SK-MEL-5 (cell line): Measurements from ENCODE around the gene FAM43B. TPM values are rescaled to one million over a fixed set of nuclear protein-coding genes. Genes with fewer than 3 reads are reported as not detected.

Experiments
- DNase-seq: peaks from one replicate; pipeline ENCODE4 v3.0.0-alpha.2; 2016; ENCODE audit warnings: low read depth, low spot score
- in situ Hi-C: cut with HindIII; loops from 2 replicates; pipeline ENCODE4 v1.10.0; 2016; ENCODE audit warnings: low sequenced_read_pairs, high pct_unique_total_duplicates, low pct_unique_long_range_greater_than_20kb
- total RNA-seq: library from RNA; depleted of rRNA; stranded (reverse); fragments of >200 nt; shearing (Covaris generic); gene quantifications from 2 replicates; pipeline ENCODE4 v1.2.3, GENCODE V29; 2014

The FAM43B gene
- total RNA-seq, 1 experiment from 2014 or later = not detected

DNA sequence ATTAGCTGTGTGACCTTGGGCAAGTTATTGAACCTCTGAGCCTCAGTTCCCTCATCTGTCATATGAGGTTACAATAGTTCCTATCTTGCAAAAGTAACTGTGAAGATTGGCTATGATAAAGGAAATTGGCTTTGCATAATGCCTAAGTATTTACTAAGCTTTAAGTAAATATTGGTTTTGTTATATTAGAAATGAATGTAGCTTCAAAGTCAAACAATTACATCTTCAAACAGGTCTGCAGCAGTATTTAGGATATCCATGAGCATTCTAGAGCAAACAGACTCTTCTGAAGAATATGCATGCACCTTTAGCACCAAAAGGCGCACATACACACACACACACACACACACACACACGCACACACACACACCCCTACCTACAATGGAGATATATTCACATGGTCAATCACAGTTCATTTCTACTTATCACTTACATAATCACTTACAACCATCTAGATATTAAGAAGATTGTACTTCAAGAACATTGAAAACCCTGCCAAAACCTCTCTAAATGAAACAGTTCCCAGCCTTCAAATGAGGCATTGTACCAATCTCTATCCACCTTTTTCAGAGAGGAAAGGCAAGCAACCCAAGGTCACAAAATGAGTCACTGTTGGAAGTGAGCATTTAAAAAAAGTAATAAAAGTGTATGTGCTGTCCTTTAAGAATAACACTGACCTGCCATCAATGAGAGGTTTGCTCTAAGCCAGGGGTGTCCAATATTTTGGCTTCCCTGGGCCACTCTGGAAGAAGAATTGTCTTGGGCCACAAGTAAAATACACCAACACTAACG is 13.4 kb upstream of the FAM43B start:
- in situ Hi-C loops = no loop called here
- DNase-seq = no peak

DNA sequence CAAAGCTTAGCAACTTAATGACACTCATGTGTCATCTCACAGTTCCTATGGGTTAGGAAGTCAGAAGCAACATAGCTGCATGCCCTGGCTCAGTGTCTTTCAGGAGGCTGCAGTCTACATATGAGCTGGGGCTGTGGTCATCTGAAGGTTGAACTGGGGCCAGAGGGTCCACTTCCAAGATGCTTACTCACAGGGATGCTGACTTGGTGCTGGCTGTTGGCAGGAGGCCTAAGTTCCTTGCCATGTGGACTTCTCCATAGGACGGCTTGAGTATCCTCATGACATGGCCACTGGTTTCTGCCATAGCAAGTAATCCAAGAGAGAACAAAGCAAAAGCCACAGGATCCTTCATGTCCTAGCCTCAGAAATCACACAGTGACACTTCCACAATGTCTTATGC is 12.1 kb upstream of the FAM43B start:
- in situ Hi-C loops = no loop called here
- DNase-seq = no peak

DNA sequence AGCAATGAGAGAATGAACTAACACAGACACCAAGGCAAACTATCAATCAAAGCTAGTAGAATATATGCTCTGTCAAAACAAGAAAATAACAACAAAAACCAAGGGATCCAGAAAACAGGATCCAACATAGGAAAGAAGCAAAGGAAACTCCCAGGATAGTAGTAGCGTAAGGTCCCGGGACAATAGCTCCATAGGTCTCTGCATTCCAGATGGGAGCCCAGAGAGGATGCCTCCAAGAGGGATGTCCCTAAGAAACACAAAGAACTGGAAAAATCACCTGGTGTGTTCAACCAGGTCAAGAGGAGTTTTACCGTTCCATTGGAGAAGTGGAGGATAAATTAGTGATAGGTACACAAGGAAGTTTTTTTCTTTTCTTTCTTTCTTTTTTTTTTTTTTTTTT is 5.7 kb upstream of the FAM43B start:
- DNase-seq = no peak
- in situ Hi-C loops = no loop called here

DNA sequence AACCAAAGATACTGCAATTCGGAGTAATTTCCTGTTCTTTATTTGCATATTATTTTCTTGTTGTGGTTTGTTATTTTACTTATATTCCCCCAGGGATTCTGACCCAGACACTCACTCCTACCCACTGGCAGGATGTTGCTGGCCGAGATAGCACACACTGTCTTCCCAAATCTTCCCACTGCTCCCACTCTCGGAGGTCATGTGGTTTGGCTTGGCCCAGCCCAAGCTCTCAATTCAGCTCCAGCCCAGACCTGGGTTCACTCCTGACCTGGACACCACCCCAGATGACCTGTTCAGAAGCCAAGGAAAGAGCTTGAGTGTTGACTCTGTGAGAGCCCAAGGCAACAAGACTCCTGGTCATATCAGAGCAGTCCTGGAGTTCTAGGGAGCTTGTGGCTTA is 1.2 kb upstream of the FAM43B start:
- in situ Hi-C loops = no loop called here
- DNase-seq = no peak

GRCh38 chr1:20552728-20553445 is 514 bp downstream of the FAM43B start:
- no peak for DNase-seq
- in situ Hi-C loops = no loop called here

- in situ Hi-C loops = no loop called here
These were observed 2.8 kb downstream of the FAM43B start for GRCh38 chr1:20555025-20555757.

DNA sequence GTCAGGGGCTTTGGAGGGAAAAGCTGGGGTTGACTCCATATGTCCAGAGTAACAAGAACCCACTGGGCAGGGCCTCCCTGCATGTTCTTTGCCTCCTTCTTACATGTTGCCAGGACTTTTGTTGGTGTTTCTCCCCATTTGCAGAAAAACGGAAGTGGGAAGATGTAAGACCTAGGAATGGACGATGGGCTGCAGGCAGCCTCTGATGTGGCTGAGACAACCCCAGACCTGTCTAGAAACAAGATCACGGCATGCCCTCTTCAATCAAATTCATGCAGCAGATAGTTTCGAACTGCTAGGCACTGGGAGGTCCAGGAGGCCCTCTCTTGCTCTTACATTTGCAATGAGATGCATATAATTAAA is 3.4 kb downstream of the FAM43B start:
- DNase-seq = no peak
- in situ Hi-C loops = no loop called here

More at GRCh38 chr1:20555025-20555757, 2.8 kb downstream of the FAM43B start:
- DNase-seq = no peak

- DNase-seq = peak; percentile 4
- in situ Hi-C loops = no loop called here
These were observed 5.8 kb downstream of the FAM43B start for GRCh38 chr1:20558191-20558590.

DNA sequence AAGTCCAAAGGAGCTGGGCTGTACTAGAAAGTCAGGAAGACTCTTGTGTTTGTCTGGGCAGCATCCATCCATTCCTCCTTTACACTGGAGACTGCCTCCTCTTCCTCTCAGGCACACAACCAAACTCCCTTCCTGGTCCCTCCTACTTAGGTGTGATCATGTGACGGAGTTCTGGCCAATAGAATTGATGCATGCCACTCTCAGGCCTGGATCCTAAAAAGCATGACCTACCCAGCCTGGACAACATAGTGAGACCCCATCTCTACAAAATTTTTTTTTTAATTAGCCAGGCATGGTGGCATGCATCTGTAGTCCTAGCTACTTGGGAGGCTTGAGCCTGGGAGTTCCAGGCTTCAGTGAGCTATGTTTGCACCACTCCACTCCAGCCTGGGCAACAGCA is 8.6 kb downstream of the FAM43B start:
- no peak for DNase-seq
- in situ Hi-C loops = no loop called here

DNA sequence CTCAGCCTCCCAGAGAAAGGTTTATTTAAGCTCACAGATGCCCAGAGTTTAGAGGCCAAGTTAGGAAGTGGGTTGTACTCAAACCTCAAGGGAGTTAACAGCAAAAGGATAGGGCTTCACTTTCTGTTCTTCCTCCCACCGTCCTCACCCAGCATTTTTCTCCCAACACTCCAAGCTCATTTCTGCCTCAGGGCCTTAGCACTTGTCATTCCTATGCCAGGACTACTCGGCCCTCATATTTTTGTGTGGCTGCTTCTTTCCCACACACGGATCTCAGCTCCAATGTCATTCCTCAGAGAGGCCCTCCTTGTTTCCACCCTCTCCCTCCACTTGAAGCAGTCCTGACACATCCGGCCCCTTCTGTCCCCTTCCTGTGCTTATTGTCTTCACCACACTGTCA is 12.9 kb downstream of the FAM43B start:
- no peak for DNase-seq
- in situ Hi-C loops = no loop called here

- no peak for DNase-seq
- in situ Hi-C loops = no loop called here
These were observed 17.2 kb downstream of the FAM43B start for GRCh38 chr1:20569523-20570098.

DNA sequence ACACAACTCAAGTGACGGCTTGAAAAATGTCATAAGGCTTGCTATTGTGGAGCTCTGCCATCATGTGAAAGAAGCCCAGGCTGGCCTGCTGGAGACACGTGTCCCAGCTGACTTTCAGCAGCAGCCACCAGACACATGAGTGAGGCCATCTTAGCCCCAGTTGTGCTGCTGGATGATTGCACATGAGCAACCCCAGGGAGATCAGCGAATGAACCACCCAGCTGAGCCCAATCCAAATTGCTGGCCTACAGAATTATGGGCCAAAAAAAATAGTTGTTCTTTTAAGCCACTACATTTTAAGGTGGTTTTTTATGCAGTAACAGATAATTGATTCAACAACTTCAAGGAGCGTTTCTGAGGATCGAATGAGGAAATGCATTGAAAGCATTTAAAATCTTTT is 19.1 kb downstream of the FAM43B start:
- in situ Hi-C loops = no loop called here
- DNase-seq = no peak

DNA sequence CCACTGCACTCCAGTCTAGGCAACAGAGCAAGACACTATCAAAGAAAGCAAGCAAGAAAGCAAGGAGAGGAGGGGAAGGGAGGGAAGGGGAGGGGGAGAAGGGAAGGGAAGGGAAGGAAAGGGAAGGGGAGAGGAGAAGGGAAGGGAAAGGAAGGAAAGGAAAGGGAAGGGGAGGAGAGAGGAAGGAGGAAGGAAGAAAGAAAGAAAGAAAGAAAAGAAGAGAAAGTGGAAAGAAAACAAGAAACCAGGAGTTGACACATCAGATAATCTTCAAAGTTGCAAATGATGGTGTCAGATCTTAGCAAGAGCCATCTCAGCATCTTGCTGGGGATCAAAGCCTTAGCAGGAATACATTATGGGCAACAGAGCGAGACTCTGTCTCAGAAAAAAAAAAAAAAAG is 21.6 kb downstream of the FAM43B start:
- in situ Hi-C loops = no loop called here
- DNase-seq = no peak

- in situ Hi-C loops = no loop called here
- DNase-seq = peak; percentile 73
These were observed 22.5 kb downstream of the FAM43B start for GRCh38 chr1:20574686-20575540.

- no peak for DNase-seq
- in situ Hi-C loops = no loop called here
These were observed 23.4 kb downstream of the FAM43B start for GRCh38 chr1:20575541-20576336.

GRCh38 chr1:20578062-20578461 is 25.7 kb downstream of the FAM43B start:
- DNase-seq = no peak
- in situ Hi-C loops = no loop called here
